ENCODE results near the gene RHBDD2. TPM values are rescaled to one million over a fixed set of nuclear protein-coding genes. Genes with fewer than 3 reads are reported as not detected.

Gene RHBDD2
- total and polyA plus RNA-seq, 10 of the 15 experiments (the other 5 are each of a cell fraction or from before 2014, with no cell fraction given): 3.9 to 39.8 (median 16.9) TPM

DNA sequence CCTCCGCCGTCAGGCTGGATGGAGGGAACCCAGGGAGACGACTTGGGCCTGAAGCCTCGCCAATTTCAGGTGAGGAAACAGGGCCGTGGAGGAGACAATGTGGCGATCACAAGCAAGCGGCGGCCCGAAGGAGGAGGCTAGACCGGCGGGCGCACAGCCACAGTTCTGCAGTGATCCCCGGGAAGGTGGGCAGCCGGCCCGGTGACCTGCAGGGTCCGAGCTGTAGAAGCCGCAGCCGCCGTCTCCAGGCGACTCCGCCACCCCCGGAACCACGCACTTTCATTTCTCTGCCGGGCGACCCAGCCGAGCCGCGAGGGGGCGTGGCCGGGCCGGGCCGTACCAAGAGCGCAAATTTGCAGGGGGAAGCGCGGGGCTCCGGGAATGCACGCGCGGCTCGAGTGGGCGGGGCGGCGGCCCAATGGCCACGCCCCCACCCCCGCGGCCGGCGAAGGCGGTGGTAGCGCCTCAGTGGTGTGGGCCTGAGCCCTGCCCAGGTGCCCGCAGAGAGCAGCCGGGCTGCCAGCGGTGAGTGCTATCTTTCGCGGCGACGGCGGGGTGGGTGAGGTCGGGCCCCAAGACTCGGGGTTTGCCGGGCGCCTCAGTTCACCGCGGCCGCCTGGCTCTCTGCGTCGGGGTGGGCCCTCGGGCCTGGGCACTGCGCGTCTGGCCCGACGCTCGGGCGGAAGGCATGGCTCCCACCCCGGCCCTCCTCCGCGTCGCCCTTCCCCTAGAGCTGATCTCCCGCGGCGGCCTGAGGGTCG lies 36.0 kb downstream of the RHBDD2 start, which contains the start of gene POR:
Gene POR, plus strand, starts transcription at position 501 of the 761 bp plus-strand sequence. CDS start 38,847 bp downstream, outside the sequence.
- H3K4me3 ChIP-seq: peak within 1 kb of the TSS; percentile 92
- H2AFZ ChIP-seq (ENCODE audit: control insufficient read depth, low read depth, low read length): peak within 1 kb of the TSS; percentile 92
- FAIRE-seq (peak; percentile 64), DNase-seq (ENCODE audit: low read depth, low spot score) (peak; percentile 69), ATAC-seq (peak; percentile 96)
- in situ Hi-C loops (cut with MboI): no loop called here
- CTCF ChIA-PET: interaction anchor here (1.0 to 3.4 kb wide), 4 partner anchors 14 to 106 kb away, joined by 3 to 18 read pairs (median 8); no protein-coding TSS in a partner anchor
- POLR2A ChIA-PET: interaction anchor here (1.2 to 3.7 kb wide), 7 partner anchors 9 to 137 kb away, joined by 3 to 27 read pairs (median 7); partner anchors contain the start of gene RHBDD2
- RAD21 ChIA-PET (ENCODE audit: unreplicated experiment): interaction anchor here (0.6 to 2.3 kb wide), 8 partner anchors 10 to 380 kb away, joined by 3 to 13 read pairs (median 4); no protein-coding TSS in a partner anchor
- under 1% methylated on average over 76 of the region's 82 CpGs for WGBS (ENCODE audit: insufficient coverage, insufficient replicate concordance, low lambda C conversion rate, missing lambda C conversion rate)
- no TSS peak for BruUV-seq (replicated peaks)
- peak within 1 kb of the TSS; percentile 83 for H3K9ac ChIP-seq (ENCODE audit: control insufficient read depth, insufficient read depth, low read length)
- no peaks in the 10 kb centered on the region for H3K27me3 ChIP-seq (replicated peaks in 1 of 2; ENCODE audit: control insufficient read depth in 2 of 2, insufficient read depth in 2 of 2, low read length in 1 of 2)
- H4K20me1 ChIP-seq (ENCODE audit: control insufficient read depth, insufficient read depth): no peaks in the 10 kb centered on the region
- H3K27ac ChIP-seq (ENCODE audit: control insufficient read depth, insufficient read depth): peak within 1 kb of the TSS; percentile 65
- H3K9me3 ChIP-seq (replicated peaks; ENCODE audit: control insufficient read depth, insufficient read depth, low read length): no peaks in the 10 kb centered on the region
- peaks cover 4% of the 10 kb centered on the region; the same call in 1 of the 2 replicates for H3K4me1 ChIP-seq (ENCODE audit: control insufficient read depth, insufficient read depth, low read length)
- SMC1A ChIA-PET (ENCODE audit: uncharacterized antibody, unreplicated experiment): interaction anchor here (0.8 to 2.5 kb wide), 6 partner anchors 10 to 106 kb away, joined by 3 to 13 read pairs (median 4); no protein-coding TSS in a partner anchor
- H3K36me3 ChIP-seq (ENCODE audit: control insufficient read depth in 2 of 2, insufficient read depth in 2 of 2, low read length in 1 of 2): no peaks in the 10 kb centered on the region
- intact Hi-C loops (cut with micrococcal nuclease; ENCODE audit: unreplicated experiment): loop anchor here (2.0 to 5.0 kb wide), 2 partner anchors 36 to 107 kb away; partner anchors contain the start of gene RHBDD2
- H3K4me2 ChIP-seq (ENCODE audit: control insufficient read depth, insufficient read depth): peak within 1 kb of the TSS; percentile 78
- peaks cover 26% of the 10 kb centered on the region for H3K79me2 ChIP-seq (ENCODE audit: control insufficient read depth, insufficient read depth, low read length)
- TF ChIP-seq SREBF1 (IDR thresholded peaks at IDR 0.05; ENCODE audit: low read length): peak; percentile 98
- no peak for TF ChIP-seq ZBED1 (IDR thresholded peaks at IDR 0.05; ENCODE audit: borderline replicate concordance)
- TF ChIP-seq, protein P1, sequence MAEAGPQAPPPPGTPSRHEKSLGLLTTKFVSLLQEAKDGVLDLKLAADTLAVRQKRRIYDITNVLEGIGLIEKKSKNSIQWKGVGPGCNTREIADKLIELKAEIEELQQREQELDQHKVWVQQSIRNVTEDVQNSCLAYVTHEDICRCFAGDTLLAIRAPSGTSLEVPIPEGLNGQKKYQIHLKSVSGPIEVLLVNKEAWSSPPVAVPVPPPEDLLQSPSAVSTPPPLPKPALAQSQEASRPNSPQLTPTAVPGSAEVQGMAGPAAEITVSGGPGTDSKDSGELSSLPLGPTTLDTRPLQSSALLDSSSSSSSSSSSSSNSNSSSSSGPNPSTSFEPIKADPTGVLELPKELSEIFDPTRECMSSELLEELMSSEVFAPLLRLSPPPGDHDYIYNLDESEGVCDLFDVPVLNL (IDR thresholded peaks at IDR 0.05; ENCODE audit: low read depth, low read length): no peak
- TF ChIP-seq PAX8 (IDR thresholded peaks at IDR 0.05): no peak
- TF ChIP-seq, protein P2, sequence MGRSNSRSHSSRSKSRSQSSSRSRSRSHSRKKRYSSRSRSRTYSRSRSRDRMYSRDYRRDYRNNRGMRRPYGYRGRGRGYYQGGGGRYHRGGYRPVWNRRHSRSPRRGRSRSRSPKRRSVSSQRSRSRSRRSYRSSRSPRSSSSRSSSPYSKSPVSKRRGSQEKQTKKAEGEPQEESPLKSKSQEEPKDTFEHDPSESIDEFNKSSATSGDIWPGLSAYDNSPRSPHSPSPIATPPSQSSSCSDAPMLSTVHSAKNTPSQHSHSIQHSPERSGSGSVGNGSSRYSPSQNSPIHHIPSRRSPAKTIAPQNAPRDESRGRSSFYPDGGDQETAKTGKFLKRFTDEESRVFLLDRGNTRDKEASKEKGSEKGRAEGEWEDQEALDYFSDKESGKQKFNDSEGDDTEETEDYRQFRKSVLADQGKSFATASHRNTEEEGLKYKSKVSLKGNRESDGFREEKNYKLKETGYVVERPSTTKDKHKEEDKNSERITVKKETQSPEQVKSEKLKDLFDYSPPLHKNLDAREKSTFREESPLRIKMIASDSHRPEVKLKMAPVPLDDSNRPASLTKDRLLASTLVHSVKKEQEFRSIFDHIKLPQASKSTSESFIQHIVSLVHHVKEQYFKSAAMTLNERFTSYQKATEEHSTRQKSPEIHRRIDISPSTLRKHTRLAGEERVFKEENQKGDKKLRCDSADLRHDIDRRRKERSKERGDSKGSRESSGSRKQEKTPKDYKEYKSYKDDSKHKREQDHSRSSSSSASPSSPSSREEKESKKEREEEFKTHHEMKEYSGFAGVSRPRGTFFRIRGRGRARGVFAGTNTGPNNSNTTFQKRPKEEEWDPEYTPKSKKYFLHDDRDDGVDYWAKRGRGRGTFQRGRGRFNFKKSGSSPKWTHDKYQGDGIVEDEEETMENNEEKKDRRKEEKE (IDR thresholded peaks at IDR 0.05): peak; percentile 97
- TF ChIP-seq, protein P3, sequence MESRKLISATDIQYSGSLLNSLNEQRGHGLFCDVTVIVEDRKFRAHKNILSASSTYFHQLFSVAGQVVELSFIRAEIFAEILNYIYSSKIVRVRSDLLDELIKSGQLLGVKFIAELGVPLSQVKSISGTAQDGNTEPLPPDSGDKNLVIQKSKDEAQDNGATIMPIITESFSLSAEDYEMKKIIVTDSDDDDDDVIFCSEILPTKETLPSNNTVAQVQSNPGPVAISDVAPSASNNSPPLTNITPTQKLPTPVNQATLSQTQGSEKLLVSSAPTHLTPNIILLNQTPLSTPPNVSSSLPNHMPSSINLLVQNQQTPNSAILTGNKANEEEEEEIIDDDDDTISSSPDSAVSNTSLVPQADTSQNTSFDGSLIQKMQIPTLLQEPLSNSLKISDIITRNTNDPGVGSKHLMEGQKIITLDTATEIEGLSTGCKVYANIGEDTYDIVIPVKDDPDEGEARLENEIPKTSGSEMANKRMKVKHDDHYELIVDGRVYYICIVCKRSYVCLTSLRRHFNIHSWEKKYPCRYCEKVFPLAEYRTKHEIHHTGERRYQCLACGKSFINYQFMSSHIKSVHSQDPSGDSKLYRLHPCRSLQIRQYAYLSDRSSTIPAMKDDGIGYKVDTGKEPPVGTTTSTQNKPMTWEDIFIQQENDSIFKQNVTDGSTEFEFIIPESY (IDR thresholded peaks at IDR 0.05): no peak
- TF ChIP-seq ESRRA (IDR thresholded peaks at IDR 0.05; ENCODE audit: low read length): peak; percentile 52; the same call in 1 of the 2 replicates
- no peak for TF ChIP-seq CEBPB (IDR thresholded peaks at IDR 0.05; ENCODE audit: borderline replicate concordance in 1 of 2, low read depth in 2 of 2, low read length in 2 of 2)
- TF ChIP-seq, protein P4, sequence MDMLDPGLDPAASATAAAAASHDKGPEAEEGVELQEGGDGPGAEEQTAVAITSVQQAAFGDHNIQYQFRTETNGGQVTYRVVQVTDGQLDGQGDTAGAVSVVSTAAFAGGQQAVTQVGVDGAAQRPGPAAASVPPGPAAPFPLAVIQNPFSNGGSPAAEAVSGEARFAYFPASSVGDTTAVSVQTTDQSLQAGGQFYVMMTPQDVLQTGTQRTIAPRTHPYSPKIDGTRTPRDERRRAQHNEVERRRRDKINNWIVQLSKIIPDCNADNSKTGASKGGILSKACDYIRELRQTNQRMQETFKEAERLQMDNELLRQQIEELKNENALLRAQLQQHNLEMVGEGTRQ (IDR thresholded peaks at IDR 0.05; ENCODE audit: borderline replicate concordance, low read depth, low read length): no peak
- peak in 1 of 2 experiments; percentile 58; a peak in 1 of 4 replicates for TF ChIP-seq SRF (IDR thresholded peaks at IDR 0.05; ENCODE audit: low read depth in 2 of 2, low read length in 2 of 2)
- TF ChIP-seq, protein P5, sequence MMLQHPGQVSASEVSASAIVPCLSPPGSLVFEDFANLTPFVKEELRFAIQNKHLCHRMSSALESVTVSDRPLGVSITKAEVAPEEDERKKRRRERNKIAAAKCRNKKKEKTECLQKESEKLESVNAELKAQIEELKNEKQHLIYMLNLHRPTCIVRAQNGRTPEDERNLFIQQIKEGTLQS (IDR thresholded peaks at IDR 0.05; ENCODE audit: borderline replicate concordance, extremely low read depth, low read depth, low read length): no peak
- 0 out of 2 replicates have a peak, but pooled peaks have one; percentile 3 for TF ChIP-seq RAD21 (IDR thresholded peaks at IDR 0.05; ENCODE audit: insufficient read depth, low read depth, low read length)
- TF ChIP-seq ETV6 (conservative IDR thresholded peaks at IDR 0.05 in 1 of 2, IDR thresholded peaks at IDR 0.05 in 1 of 2; ENCODE audit: borderline replicate concordance in 1 of 2, low read depth in 1 of 2): peak in 1 of 2 experiments; percentile 39; a peak in 1 of 4 replicates
- peak; percentile 89 for TF ChIP-seq IKZF1 (conservative IDR thresholded peaks at IDR 0.05)

Data from GM12878 (cell line).